GM13977 (cell line): ENCODE results near the gene BCAS3.

Experiments
- DNase-seq: peaks from one replicate; pipeline ENCODE4 v3.0.0; 2012; ENCODE audit warnings: low spot score
- CTCF ChIP-seq: IDR thresholded peaks from 2 replicates; pipeline ENCODE4 v1.5.1; 2012; ENCODE audit warnings: mild to moderate bottlenecking, control low read depth; ENCODE audit not compliant: insufficient read depth; ENCODE audit errors: extremely low read depth, missing control alignments
- in situ Hi-C: fragments of 300-500 bp; cut with MboI; formaldehyde crosslinking; loops from one replicate; pipeline ENCODE4 v1.12.0; 2022; ENCODE audit warnings: low sequenced_read_pairs, low pct_unique_long_range_greater_than_20kb, mixed read lengths, inconsistent platforms; ENCODE audit not compliant: unreplicated experiment

BCAS3 gene

GRCh38 chr17:61280338-61280737 is 602.7 kb downstream of the BCAS3 start:
- in situ Hi-C loops = no loop called here
- no peak for TF ChIP-seq CTCF
- no peak for DNase-seq

- no peak for DNase-seq
- in situ Hi-C loops = no loop called here
- no peak for TF ChIP-seq CTCF
Measured at GRCh38 chr17:61280851-61281250, 603.2 kb downstream of the BCAS3 start.

- in situ Hi-C loops = no loop called here
- TF ChIP-seq CTCF = no peak
Measured at GRCh38 chr17:61282377-61282776, 604.7 kb downstream of the BCAS3 start.

GRCh38 chr17:61283043-61283442 is 605.4 kb downstream of the BCAS3 start:
- no peak for DNase-seq
- no peak for TF ChIP-seq CTCF
- in situ Hi-C loops = no loop called here

More at GRCh38 chr17:61282377-61282776, 604.7 kb downstream of the BCAS3 start:
- DNase-seq = no peak

GRCh38 chr17:61284174-61284573 is 606.5 kb downstream of the BCAS3 start:
- no peak for TF ChIP-seq CTCF
- DNase-seq = no peak
- in situ Hi-C loops = no loop called here

GRCh38 chr17:61284746-61285145 is 607.1 kb downstream of the BCAS3 start:
- in situ Hi-C loops = no loop called here
- no peak for DNase-seq

More at GRCh38 chr17:61284746-61285145, 607.1 kb downstream of the BCAS3 start:
- no peak for TF ChIP-seq CTCF
